ENCODE measurements around the gene DTNBP1.

The DTNBP1 gene

DNA sequence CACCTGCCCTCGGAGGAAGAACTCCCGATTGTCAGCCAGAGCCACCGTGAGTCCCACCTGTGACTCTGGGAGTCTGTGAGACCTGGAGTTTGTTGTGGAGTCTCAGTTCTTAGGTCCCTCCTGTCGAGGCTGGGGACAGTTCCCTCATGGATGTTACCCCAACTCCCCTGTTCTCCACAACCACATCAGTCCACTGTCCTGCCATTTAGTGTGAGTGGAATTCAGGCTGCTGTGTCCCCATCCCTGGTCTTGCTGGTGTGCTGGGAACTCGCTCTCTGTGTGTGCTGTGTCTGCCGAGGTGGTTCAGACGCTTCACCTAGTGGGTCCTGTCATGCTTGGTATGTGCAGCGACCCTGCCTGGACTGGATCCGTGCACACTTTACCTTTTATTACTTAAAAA, 163.2 kb downstream of the DTNBP1 start:
- in situ Hi-C loops (cut with MboI; ENCODE audit: low sequenced_read_pairs, unreplicated experiment) = loop anchor here (25.0 kb wide), 1 partner anchor 1287 kb away; no protein-coding TSS in a partner anchor
- TF ChIP-seq, protein P1, sequence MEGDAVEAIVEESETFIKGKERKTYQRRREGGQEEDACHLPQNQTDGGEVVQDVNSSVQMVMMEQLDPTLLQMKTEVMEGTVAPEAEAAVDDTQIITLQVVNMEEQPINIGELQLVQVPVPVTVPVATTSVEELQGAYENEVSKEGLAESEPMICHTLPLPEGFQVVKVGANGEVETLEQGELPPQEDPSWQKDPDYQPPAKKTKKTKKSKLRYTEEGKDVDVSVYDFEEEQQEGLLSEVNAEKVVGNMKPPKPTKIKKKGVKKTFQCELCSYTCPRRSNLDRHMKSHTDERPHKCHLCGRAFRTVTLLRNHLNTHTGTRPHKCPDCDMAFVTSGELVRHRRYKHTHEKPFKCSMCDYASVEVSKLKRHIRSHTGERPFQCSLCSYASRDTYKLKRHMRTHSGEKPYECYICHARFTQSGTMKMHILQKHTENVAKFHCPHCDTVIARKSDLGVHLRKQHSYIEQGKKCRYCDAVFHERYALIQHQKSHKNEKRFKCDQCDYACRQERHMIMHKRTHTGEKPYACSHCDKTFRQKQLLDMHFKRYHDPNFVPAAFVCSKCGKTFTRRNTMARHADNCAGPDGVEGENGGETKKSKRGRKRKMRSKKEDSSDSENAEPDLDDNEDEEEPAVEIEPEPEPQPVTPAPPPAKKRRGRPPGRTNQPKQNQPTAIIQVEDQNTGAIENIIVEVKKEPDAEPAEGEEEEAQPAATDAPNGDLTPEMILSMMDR (IDR thresholded peaks at IDR 0.05; ENCODE audit: borderline replicate concordance, control extremely low read depth, extremely low read depth, insufficient read depth, missing control alignments) = no peak
- no peak for DNase-seq (ENCODE audit: low spot score)

DNA sequence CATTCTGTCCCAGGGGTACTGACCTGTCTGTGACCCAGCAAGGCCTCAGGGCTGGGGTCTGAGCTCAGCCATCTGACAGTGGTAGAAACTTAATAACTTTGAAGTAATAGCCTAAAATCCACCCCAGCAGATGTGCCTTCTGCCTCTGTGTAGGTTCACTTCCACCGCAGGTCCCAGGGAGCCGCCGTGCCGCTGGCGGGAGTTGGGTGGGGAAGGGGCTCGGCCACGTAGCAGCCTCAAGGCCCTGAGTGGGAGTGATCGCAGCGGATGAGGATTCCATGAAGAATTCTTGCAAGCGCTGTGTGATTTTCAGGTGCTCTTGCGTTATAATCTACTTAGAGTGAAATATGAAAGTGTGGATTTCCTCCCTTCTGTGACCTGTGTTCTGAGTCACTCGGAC, 163.7 kb downstream of the DTNBP1 start:
- DNase-seq (ENCODE audit: low spot score) = no peak
- TF ChIP-seq, protein P1 (IDR thresholded peaks at IDR 0.05; ENCODE audit: borderline replicate concordance, control extremely low read depth, extremely low read depth, insufficient read depth, missing control alignments) = no peak
- in situ Hi-C loops (cut with MboI; ENCODE audit: low sequenced_read_pairs, unreplicated experiment) = loop anchor here (25.0 kb wide), 1 partner anchor 1287 kb away; no protein-coding TSS in a partner anchor

DNA sequence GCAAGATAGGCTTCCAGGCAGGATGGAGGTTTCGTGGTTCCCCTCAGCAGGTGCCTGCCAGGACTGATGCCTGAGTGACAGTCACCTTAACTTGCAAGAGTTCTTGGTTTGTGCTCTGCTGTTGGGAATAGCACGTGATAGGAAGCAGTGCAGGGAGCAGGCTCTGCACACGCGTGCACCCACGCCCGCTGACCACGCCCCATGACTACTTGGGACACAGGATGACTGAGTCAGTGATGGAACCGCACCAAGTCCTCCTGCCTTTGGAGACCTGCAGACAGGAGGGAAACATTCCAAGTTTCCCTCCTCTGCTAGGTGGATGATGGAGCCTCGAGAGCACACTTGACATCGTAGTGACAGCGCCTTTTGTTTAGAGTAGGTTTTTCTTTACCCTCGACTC, 164.2 kb downstream of the DTNBP1 start:
- in situ Hi-C loops (cut with MboI; ENCODE audit: low sequenced_read_pairs, unreplicated experiment) = loop anchor here (25.0 kb wide), 1 partner anchor 1286 kb away; no protein-coding TSS in a partner anchor
- TF ChIP-seq, protein P1 (IDR thresholded peaks at IDR 0.05; ENCODE audit: borderline replicate concordance, control extremely low read depth, extremely low read depth, insufficient read depth, missing control alignments) = no peak

DNA sequence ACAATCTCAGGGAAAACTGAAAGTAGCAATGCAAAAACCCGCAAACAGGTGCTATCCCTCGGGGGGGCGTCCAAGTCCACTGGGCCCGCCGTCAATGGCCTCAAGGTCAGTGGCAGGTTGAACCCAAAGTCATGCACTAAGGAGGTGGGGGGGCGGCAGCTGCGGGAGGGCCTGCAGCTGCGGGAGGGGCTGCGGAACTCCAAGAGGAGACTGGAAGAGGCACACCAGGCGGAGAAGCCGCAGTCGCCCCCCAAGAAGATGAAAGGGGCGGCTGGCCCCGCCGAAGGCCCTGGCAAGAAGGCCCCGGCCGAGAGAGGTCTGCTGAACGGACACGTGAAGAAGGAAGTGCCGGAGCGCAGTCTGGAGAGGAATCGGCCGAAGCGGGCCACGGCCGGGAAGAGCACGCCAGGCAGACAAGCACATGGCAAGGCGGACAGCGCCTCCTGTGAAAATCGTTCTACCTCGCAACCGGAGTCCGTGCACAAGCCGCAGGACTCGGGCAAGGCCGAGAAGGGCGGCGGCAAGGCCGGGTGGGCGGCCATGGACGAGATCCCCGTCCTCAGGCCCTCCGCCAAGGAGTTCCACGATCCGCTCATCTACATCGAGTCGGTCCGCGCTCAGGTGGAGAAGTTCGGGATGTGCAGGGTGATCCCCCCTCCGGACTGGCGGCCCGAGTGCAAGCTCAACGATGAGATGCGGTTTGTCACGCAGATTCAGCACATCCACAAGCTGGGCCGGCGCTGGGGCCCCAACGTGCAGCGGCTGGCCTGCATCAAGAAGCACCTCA, 166.3 kb downstream of the DTNBP1 start:
- in situ Hi-C loops (cut with MboI; ENCODE audit: low sequenced_read_pairs, unreplicated experiment) = loop anchor here (25.0 kb wide), 1 partner anchor 1284 kb away; no protein-coding TSS in a partner anchor
- no peak for DNase-seq (ENCODE audit: low spot score)
- TF ChIP-seq, protein P1 (IDR thresholded peaks at IDR 0.05; ENCODE audit: borderline replicate concordance, control extremely low read depth, extremely low read depth, insufficient read depth, missing control alignments) = no peak

More for the DNA sequence above, 164.2 kb downstream of the DTNBP1 start:
- DNase-seq (ENCODE audit: low spot score) = no peak

DNA sequence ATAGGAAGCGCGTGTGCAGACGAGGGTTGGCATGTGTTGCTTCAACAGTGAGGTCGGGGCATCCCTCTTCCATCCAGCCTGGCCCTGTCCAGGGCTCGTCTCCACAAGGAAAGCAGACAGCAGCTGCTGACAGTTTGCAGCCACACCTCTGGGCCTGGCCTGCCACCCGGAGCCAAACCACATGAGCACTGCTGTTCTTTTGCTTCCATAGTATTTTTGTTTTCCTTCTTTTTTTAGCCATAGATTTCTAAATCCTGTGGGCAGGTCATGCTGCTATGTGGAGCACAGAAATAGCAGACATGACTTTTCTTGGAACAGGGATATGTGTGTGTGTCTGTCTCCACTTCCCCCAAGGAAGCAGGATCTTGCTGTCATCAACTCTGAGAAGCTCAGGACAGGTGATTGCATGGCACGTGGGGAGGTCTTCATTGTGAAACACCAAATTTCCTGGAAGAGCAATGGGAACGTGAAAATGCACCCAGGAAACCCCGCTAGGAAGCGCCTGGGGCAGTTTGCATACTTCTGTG, 167.4 kb downstream of the DTNBP1 start:
- in situ Hi-C loops (cut with MboI; ENCODE audit: low sequenced_read_pairs, unreplicated experiment) = loop anchor here (25.0 kb wide), 1 partner anchor 1283 kb away; no protein-coding TSS in a partner anchor
- no peak for DNase-seq (ENCODE audit: low spot score)
- TF ChIP-seq, protein P1 (IDR thresholded peaks at IDR 0.05; ENCODE audit: borderline replicate concordance, control extremely low read depth, extremely low read depth, insufficient read depth, missing control alignments) = no peak

DNA sequence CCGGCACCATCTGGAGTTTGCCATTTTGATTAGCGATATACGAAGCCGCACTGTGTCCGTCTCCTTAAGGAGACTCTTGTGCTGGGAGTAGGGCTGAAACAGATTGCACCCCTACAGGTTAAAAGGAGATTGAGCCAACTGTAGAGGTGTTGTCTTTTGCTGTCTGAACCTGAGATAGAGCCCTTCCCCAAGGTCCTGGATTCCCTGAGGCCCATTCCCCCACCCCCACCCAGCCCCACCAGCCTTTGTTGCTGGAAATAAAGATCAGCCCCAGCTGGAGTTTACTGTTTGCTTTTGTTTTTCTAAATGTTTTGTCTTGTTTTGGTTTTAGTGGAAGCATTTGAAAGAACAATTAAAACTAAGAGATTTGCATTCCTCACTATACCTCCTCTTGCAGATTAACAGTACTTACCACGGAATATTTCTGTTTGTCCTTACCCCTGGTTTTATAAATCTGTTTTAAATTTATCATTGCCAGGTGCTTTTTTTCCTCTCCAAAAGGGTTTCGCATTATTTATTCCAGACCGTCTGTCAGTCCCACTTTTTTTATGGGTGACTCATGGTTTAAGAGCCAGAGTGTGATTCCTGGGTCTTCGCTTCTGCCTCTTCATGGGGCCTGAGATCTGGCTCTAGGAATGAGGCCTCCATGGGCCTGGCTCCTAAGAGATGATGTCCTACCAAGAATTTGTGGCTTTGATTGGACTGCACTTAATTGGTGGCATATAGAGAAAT, 169.2 kb downstream of the DTNBP1 start:
- in situ Hi-C loops (cut with MboI; ENCODE audit: low sequenced_read_pairs, unreplicated experiment) = loop anchor here (25.0 kb wide), 1 partner anchor 1281 kb away; no protein-coding TSS in a partner anchor
- DNase-seq (ENCODE audit: low spot score) = no peak

More for the DNA sequence above, 169.2 kb downstream of the DTNBP1 start:
- TF ChIP-seq, protein P1 (IDR thresholded peaks at IDR 0.05; ENCODE audit: borderline replicate concordance, control extremely low read depth, extremely low read depth, insufficient read depth, missing control alignments) = no peak

All from GM13976 (cell line).